MM.1S (cell line): Measurements from ENCODE around the gene NDUFS7.

Experiments
- DNase-seq: peaks from one replicate; pipeline ENCODE4 v3.0.0-alpha.2; 2015
- H2AFZ ChIP-seq: fragments of 300-600 bp; sonication (generic); 2 replicates; pipeline ENCODE4 v1.6.0; 2016; ENCODE audit warnings: antibody characterized with exemption, low read length
- H3F3A ChIP-seq: fragments of 300-600 bp; sonication (generic); 2 replicates; pipeline ENCODE4 v1.6.1; 2016; ENCODE audit warnings: mild to moderate bottlenecking, antibody characterized with exemption, low read length, moderate library complexity, mixed read lengths; ENCODE audit not compliant: insufficient read depth
- H3K27ac ChIP-seq: fragments of 300-600 bp; sonication (generic); 2 replicates; pipeline ENCODE4 v1.5.1; 2016; ENCODE audit warnings: mild to moderate bottlenecking, low read length
- H3K27me3 ChIP-seq: fragments of 300-600 bp; sonication (generic); replicated peaks from 2 replicates; pipeline ENCODE4 v1.6.0; 2016; ENCODE audit warnings: low read length; ENCODE audit not compliant: insufficient read depth
- H3K36me3 ChIP-seq: fragments of 300-600 bp; sonication (generic); replicated peaks from 2 replicates; pipeline ENCODE4 v1.6.1; 2016; ENCODE audit warnings: mild to moderate bottlenecking, low read length, mixed read lengths; ENCODE audit not compliant: insufficient read depth
- H3K4me1 ChIP-seq: fragments of 300-600 bp; sonication (generic); 2 replicates; pipeline ENCODE4 v1.6.1; 2016; ENCODE audit warnings: low read length, mixed read lengths
- H3K4me2 ChIP-seq: fragments of 300-600 bp; sonication (generic); 2 replicates; pipeline ENCODE4 v1.6.0; 2016; ENCODE audit warnings: low read depth, low read length
- H3K4me3 ChIP-seq: fragments of 300-600 bp; sonication (generic); 2 replicates; pipeline ENCODE4 v1.5.1; 2016; ENCODE audit warnings: low read length, mixed read lengths
- H3K79me2 ChIP-seq: fragments of 300-600 bp; sonication (generic); 2 replicates; pipeline ENCODE4 v1.6.1; 2016; ENCODE audit warnings: mixed run types, low read length, mixed read lengths
- H3K9ac ChIP-seq: fragments of 300-600 bp; sonication (generic); 2 replicates; pipeline ENCODE4 v1.6.1; 2016; ENCODE audit warnings: low read length, mixed read lengths
- H3K9me2 ChIP-seq: fragments of 300-600 bp; sonication (generic); replicated peaks from 2 replicates; pipeline ENCODE4 v1.6.1; 2016; ENCODE audit warnings: mild to moderate bottlenecking, low read length, mixed read lengths; ENCODE audit not compliant: insufficient read depth
- H3K9me3 ChIP-seq: fragments of 300-600 bp; sonication (generic); replicated peaks from 2 replicates; pipeline ENCODE4 v1.6.1; 2016; ENCODE audit warnings: mild to moderate bottlenecking, low read length, mixed read lengths; ENCODE audit not compliant: insufficient read depth
- H4K20me1 ChIP-seq: fragments of 300-600 bp; sonication (generic); 2 replicates; pipeline ENCODE4 v1.6.1; 2016; ENCODE audit warnings: mild to moderate bottlenecking, low read length, moderate library complexity, mixed read lengths; ENCODE audit not compliant: insufficient read depth
- EZH2 ChIP-seq: fragments of 300-600 bp; sonication (generic); optimal IDR thresholded peaks from 2 replicates; pipeline ENCODE3; 2017; ENCODE audit warnings: low read depth, mild to moderate bottlenecking, antibody characterized with exemption, low read length, mixed read lengths
- EZH2phosphoT487 ChIP-seq: fragments of 300-600 bp; sonication (generic); IDR thresholded peaks from 2 replicates; pipeline ENCODE4 v1.6.1; 2018; ENCODE audit warnings: antibody characterized with exemption, low read length
- TF ChIP-seq, protein P1 (sequence below): fragments of 300-600 bp; sonication (generic); IDR thresholded peaks from 2 replicates; pipeline ENCODE4 v1.5.1; 2016; ENCODE audit warnings: antibody characterized with exemption, low read length, mixed read lengths

NDUFS7 gene

DNA sequence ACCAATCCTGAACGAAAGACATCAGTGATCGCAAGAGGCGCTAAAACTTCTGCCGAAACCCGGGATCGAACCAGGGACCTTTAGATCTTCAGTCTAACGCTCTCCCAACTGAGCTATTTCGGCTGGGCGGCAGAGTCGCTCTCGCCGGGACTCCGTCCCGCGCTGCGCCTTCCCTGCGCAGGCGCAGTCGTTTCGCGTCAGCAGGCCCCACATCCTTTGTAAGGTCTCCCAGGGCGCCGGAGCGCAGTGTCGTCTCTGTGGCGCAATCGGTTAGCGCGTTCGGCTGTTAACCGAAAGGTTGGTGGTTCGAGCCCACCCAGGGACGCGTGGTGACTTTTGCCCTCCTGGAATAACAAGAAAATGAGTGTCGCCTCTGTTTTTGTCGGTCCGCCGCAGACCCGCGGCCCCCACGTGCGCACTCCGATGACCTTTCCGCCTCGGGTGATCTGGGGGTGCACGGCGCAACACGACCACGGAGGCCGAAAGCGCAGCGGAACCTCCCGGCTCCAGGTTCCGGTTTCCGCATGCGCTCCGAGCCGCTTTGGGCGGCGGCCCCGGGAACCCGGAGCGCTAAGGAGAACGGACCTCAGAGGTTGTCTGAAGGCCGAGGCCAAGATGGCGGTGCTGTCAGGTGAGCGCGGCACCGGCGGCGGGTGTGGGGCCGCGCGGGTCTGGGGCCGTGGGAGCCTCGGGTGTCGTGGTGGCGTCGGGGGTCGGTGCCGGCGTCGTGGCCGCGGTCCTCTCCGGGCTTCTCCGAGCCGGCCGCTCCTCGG, at the start of gene NDUFS7:
NDUFS7 (plus strand) TSS at position 596 of the 773 bp plus-strand sequence; CDS start at position 616, 20 bp downstream.
- H3K9me2 ChIP-seq, result no peaks in the 10 kb centered on the region
- TF ChIP-seq, protein P1, sequence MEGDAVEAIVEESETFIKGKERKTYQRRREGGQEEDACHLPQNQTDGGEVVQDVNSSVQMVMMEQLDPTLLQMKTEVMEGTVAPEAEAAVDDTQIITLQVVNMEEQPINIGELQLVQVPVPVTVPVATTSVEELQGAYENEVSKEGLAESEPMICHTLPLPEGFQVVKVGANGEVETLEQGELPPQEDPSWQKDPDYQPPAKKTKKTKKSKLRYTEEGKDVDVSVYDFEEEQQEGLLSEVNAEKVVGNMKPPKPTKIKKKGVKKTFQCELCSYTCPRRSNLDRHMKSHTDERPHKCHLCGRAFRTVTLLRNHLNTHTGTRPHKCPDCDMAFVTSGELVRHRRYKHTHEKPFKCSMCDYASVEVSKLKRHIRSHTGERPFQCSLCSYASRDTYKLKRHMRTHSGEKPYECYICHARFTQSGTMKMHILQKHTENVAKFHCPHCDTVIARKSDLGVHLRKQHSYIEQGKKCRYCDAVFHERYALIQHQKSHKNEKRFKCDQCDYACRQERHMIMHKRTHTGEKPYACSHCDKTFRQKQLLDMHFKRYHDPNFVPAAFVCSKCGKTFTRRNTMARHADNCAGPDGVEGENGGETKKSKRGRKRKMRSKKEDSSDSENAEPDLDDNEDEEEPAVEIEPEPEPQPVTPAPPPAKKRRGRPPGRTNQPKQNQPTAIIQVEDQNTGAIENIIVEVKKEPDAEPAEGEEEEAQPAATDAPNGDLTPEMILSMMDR, result peak; percentile 36
- no peak for TF ChIP-seq EZH2phosphoT487
- TF ChIP-seq EZH2, result no peak
- peak within 1 kb of the TSS; percentile 91 for H3K9ac ChIP-seq
- DNase-seq, result peak; percentile 94
- no peaks in the 10 kb centered on the region for H3K27me3 ChIP-seq
- H4K20me1 ChIP-seq, result no peaks in the 10 kb centered on the region
- H3K27ac ChIP-seq, result peak within 1 kb of the TSS; percentile 78; the same call in 1 of the 2 replicates
- H2AFZ ChIP-seq, result peak within 1 kb of the TSS; percentile 75
- H3F3A ChIP-seq, result peaks cover 20% of the 10 kb centered on the region
- H3K9me3 ChIP-seq, result no peaks in the 10 kb centered on the region
- peak within 1 kb of the TSS; percentile 96 for H3K4me3 ChIP-seq
- H3K79me2 ChIP-seq, result peaks cover 45% of the 10 kb centered on the region
- 0 out of 2 replicates have a peak, but pooled peaks cover 3% of the 10 kb centered on the region for H3K4me1 ChIP-seq
- peak within 1 kb of the TSS; percentile 85 for H3K4me2 ChIP-seq
- H3K36me3 ChIP-seq, result no peaks in the 10 kb centered on the region

DNA sequence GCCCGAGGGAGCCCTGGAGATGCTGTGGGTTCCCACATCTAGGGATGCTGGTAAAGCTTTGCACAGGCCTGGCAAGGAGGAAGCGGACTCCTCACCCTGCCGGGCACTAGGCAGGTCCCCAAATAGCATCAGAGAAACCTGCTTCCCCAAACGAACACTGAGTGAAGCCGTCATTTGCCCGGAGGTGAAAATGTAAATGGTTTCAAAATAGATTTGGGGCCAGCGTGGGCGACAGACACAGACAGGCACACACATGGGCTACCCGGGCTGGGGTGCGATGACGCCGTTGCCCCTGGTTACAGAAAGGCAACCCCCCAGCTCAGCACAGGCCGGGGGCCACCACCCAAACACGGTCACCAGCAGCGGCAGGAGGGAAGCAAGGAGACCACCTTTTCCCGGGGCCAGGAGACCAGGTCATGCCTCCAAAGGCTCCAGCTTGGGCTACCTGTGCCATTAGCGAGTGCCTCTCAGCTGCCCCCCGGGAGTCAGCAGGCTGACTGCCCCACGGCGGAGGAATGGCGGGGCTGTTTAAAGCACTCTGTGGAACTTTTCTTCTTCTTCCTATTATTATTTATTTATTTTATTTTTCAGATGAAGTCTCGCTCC, 47.5 kb upstream of the NDUFS7 start:
- no peaks in the 10 kb centered on the region for H3K9me2 ChIP-seq
- H3K9ac ChIP-seq, result no peak overlapping the region
- H3K36me3 ChIP-seq, result no peaks in the 10 kb centered on the region
- no peaks in the 10 kb centered on the region for H3K79me2 ChIP-seq
- H3K27me3 ChIP-seq, result peaks cover 83% of the 10 kb centered on the region
- H3K27ac ChIP-seq, result no peak overlapping the region
- H3K4me1 ChIP-seq, result peaks cover 5% of the 10 kb centered on the region
- no peaks in the 10 kb centered on the region for H4K20me1 ChIP-seq
- H3K4me3 ChIP-seq, result no peak overlapping the region
- 0 out of 2 replicates have a peak overlapping the region, but pooled peaks have one; percentile 34 for H3K4me2 ChIP-seq
- H3F3A ChIP-seq, result no peaks in the 10 kb centered on the region
- no peaks in the 10 kb centered on the region for H3K9me3 ChIP-seq
- TF ChIP-seq, protein P1, result no peak
- TF ChIP-seq EZH2phosphoT487 (no peak), EZH2 (no peak)
- no peak for DNase-seq
- peak overlapping the region; percentile 30; the same call in 1 of the 2 replicates for H2AFZ ChIP-seq

DNA sequence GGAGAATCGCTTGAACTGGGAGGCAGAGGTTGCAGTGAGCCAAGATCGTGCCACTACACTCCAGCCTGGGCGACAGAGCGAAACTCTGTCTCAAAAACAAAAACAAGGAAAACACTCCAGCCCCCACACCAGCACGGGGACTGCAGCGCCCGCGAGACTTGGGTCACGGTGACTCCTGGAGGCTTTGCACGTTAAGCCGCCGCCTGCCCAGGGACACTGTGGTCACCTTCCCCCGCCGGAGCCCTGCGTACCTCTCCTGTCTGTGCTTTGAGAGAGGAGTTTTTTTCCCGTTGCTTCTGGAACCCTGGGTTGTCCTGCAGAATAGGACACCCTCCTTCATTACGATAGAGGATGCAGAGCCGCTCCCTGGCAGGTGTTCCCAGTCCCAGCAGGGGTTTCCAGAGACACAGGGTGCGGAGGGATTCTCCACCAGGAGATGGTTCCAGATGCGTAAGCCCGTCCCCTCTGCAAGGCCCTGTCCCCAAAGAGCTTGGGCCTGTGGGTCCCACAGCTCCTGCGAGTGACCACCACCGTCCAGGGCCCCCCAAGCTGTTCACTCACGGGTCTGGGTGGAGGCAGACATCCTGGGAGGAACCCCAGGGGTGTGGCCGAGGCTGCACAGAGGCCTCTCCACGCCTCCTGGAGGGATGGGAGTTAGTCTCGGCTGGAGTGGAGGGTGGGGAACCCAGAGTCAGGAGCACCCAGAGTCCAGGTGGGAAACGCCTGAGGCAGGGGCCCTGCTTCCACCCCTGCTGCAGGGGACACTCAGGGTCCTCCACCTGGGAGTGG, 42.8 kb upstream of the NDUFS7 start:
- no peak overlapping the region for H3K9ac ChIP-seq
- no peaks in the 10 kb centered on the region for H3K79me2 ChIP-seq
- H3K4me2 ChIP-seq, result no peak overlapping the region
- TF ChIP-seq EZH2 (no peak), EZH2phosphoT487 (no peak)
- TF ChIP-seq, protein P1, result no peak
- no peak for DNase-seq
- no peaks in the 10 kb centered on the region for H3K36me3 ChIP-seq
- H3K27ac ChIP-seq, result no peak overlapping the region
- peaks cover 11% of the 10 kb centered on the region for H3F3A ChIP-seq
- no peaks in the 10 kb centered on the region for H3K9me3 ChIP-seq
- H3K4me3 ChIP-seq, result no peak overlapping the region
- H4K20me1 ChIP-seq, result no peaks in the 10 kb centered on the region
- H2AFZ ChIP-seq, result no peak overlapping the region
- peaks cover 7% of the 10 kb centered on the region for H3K4me1 ChIP-seq
- H3K9me2 ChIP-seq, result no peaks in the 10 kb centered on the region
- H3K27me3 ChIP-seq, result peaks cover 66% of the 10 kb centered on the region
